Kidney (tissue), 14 donors: Measurements from ENCODE around the gene BCAR1. TPM values are rescaled to one million over a fixed set of nuclear protein-coding genes. Genes with fewer than 3 reads are reported as not detected.

Source experiments
- DNase-seq, 5 donors: peaks; one replicate each; pipeline ENCODE4 v3.0.0-alpha.2; 2013 to 2020
- FAIRE-seq: peaks from 2 replicates; lab custom pipeline; 2012; peaks lifted over from hg19 to GRCh38; lab: Jason Lieb, UNC
- H3K27ac ChIP-seq, 2 donors: one replicate each; pipeline ENCODE4 v1.7.0; 2013; ENCODE audit warnings: low read depth in 2 of 2, low read length in 2 of 2, inconsistent platforms in 1 of 2
- H3K27me3 ChIP-seq: one replicate; pipeline ENCODE4 v1.7.1; 2013; ENCODE audit warnings: low read length, inconsistent platforms; ENCODE audit not compliant: control insufficient read depth, insufficient read depth
- H3K36me3 ChIP-seq, 3 donors: one replicate each; pipeline versions ENCODE4 v1.7.0 to v1.7.1; 2013; ENCODE audit warnings: low read length in 3 of 3, control low read depth in 1 of 3, inconsistent platforms in 1 of 3; ENCODE audit not compliant: insufficient read depth in 3 of 3, control insufficient read depth in 2 of 3
- H3K4me1 ChIP-seq, 3 donors: one replicate each; pipeline versions ENCODE4 v1.7.0 to v1.7.1; 2013; ENCODE audit warnings: low read length in 3 of 3, inconsistent platforms in 1 of 3, low read depth in 1 of 3; ENCODE audit not compliant: control insufficient read depth in 2 of 3, insufficient read depth in 2 of 3
- H3K4me3 ChIP-seq, 3 donors: one replicate each; pipeline versions ENCODE4 v1.7.0 to v1.8.1; 2013; ENCODE audit warnings: low read length in 3 of 3, control low read depth in 1 of 3, inconsistent platforms in 1 of 3
- H3K9ac ChIP-seq, 3 donors: one replicate each; pipeline versions ENCODE4 v1.7.0 to v1.7.1; 2013; ENCODE audit warnings: low read length in 3 of 3, control low read depth in 1 of 3, inconsistent platforms in 1 of 3
- H3K9me3 ChIP-seq, 3 donors: one replicate each; pipeline versions ENCODE4 v1.7.0 to v1.7.1; 2013; ENCODE audit warnings: low read length in 3 of 3, control low read depth in 1 of 3, inconsistent platforms in 1 of 3; ENCODE audit not compliant: control insufficient read depth in 2 of 3, insufficient read depth in 1 of 3
- CTCF ChIP-seq: IDR thresholded peaks from 3 replicates; pipeline ENCODE4 v1.5.1; 2012; ENCODE audit warnings: mild to moderate bottlenecking, moderate library complexity, borderline replicate concordance; ENCODE audit not compliant: insufficient read depth; ENCODE audit errors: extremely low read depth
- intact Hi-C: fragments of 100-400 bp; cut with DNase I; formaldehyde crosslinking; loops from one replicate; pipeline ENCODE4 v1.11.1; 2022
- polyA plus RNA-seq: library from polyadenylated mRNA; stranded (reverse); fragments of 350-450 nt; fragmentation: Illumina TruSeq; extraction: RNeasy Lipid Tissue Mini Kit (QIAGEN cat#74804); gene quantifications from one replicate; pipeline ENCODE4 v1.2.3, GENCODE V29; 2014; ENCODE audit warnings: low read depth, low replicate concordance; ENCODE audit not compliant: insufficient read depth
- total RNA-seq: library from RNA; stranded (reverse); fragmentation: NEBNext Ultra II Directional; extraction: Animal tissue kit (Norgen Biotek cat#: 25700); gene quantifications from one replicate; pipeline ENCODE4 v1.2.1, GENCODE V29; 2021
- donor health status: control.
- donor health status: control.
- donor health status: control.
- donor health status: control.
- donor health status: control.
- donor health status: DM: yes; HTN: yes; CAD: no.
- donor health status: Normal renal cell carcinoma (clear cell type).

BCAR1 gene
- total and polyA plus RNA-seq, 2 donors from 2014 or later = 69.1 to 123 TPM

- TF ChIP-seq CTCF = no peak
- no peak overlapping the region for H3K4me3 ChIP-seq
- H3K4me1 ChIP-seq = no peaks in the 10 kb centered on the region
- H3K27ac ChIP-seq = no peak overlapping the region
- H3K9ac ChIP-seq = no peak overlapping the region
- DNase-seq (peak in 1 of 5 donors; percentile 42), FAIRE-seq (no peak)
- intact Hi-C loops = no loop called here
- no peaks in the 10 kb centered on the region for H3K27me3 ChIP-seq
- no peaks in the 10 kb centered on the region for H3K9me3 ChIP-seq
- no peaks in the 10 kb centered on the region for H3K36me3 ChIP-seq
These were observed 47.6 kb downstream of the BCAR1 start for GRCh38 chr16:75203667-75204409.

- intact Hi-C loops = no loop called here
- H3K9ac ChIP-seq = no peak overlapping the region
- FAIRE-seq = no peak
- no peaks in the 10 kb centered on the region for H3K9me3 ChIP-seq
- no peaks in the 10 kb centered on the region for H3K4me1 ChIP-seq
- peak in 2 of 5 donors; percentile 20 to 36 for DNase-seq
- H3K36me3 ChIP-seq = no peaks in the 10 kb centered on the region
- no peaks in the 10 kb centered on the region for H3K27me3 ChIP-seq
- H3K4me3 ChIP-seq = no peak overlapping the region
- TF ChIP-seq CTCF = no peak
- no peak overlapping the region for H3K27ac ChIP-seq
These were observed 48.3 kb downstream of the BCAR1 start for GRCh38 chr16:75203096-75203495.

- FAIRE-seq = no peak
- no peak overlapping the region for H3K27ac ChIP-seq
- no peaks in the 10 kb centered on the region for H3K9me3 ChIP-seq
- intact Hi-C loops = no loop called here
- TF ChIP-seq CTCF = no peak
- H3K9ac ChIP-seq = no peak overlapping the region
- H3K4me3 ChIP-seq = no peak overlapping the region
- DNase-seq = no peak
- no peaks in the 10 kb centered on the region for H3K36me3 ChIP-seq
- H3K4me1 ChIP-seq = no peaks in the 10 kb centered on the region
- H3K27me3 ChIP-seq = no peaks in the 10 kb centered on the region
These were observed 49.3 kb downstream of the BCAR1 start for GRCh38 chr16:75202069-75202590.
